HepG2 (cell line): Measurements from ENCODE around the gene KIF5B. TPM values are rescaled to one million over a fixed set of nuclear protein-coding genes. Genes with fewer than 3 reads are reported as not detected.
A peak's percentile ranks its signal among the peaks of the same experiment; 100 is the strongest.

Experiments
- ASH2L ChIP-seq: fragments of 300-600, 200-600 bp; sonication (generic); IDR thresholded peaks from 2 replicates; pipeline ENCODE4 v1.7.0; 2017; ENCODE audit warnings: low read depth, mild to moderate bottlenecking, moderate library complexity, mixed read lengths, low read length; ENCODE audit not compliant: insufficient read length
- CTCF ChIP-seq: sonication (generic); formaldehyde crosslinking; IDR thresholded peaks from 2 replicates; pipeline ENCODE4 v1.5.0; 2020; ENCODE audit warnings: mild to moderate bottlenecking, missing genetic modification reagents, moderate library complexity
- ELF3 ChIP-seq: IDR thresholded peaks from 2 replicates; pipeline ENCODE4 v1.6.1; 2016; ENCODE audit warnings: missing genetic modification reagents, missing compliant biosample characterization
- HNRNPUL1 ChIP-seq: fragments of 200-400 bp; formaldehyde crosslinking; IDR thresholded peaks from 2 replicates; pipeline ENCODE4 v1.6.1; 2017; ENCODE audit warnings: low read depth, mild to moderate bottlenecking, low read length, moderate library complexity
- KLF6 ChIP-seq: IDR thresholded peaks from 2 replicates; pipeline ENCODE4 v1.8.0; 2016; ENCODE audit warnings: missing biosample characterization, missing genetic modification reagents
- KMT2A ChIP-seq: sonication (generic); formaldehyde crosslinking; IDR thresholded peaks from 2 replicates; pipeline ENCODE4 v1.4.0; 2020; ENCODE audit warnings: missing genetic modification reagents
- MAZ ChIP-seq, 2 experiments: sonication (generic) in 1 of 2; formaldehyde crosslinking in 1 of 2; IDR thresholded peaks; 2 replicates each; pipeline versions ENCODE4 v1.5.0 to v1.6.1; 2012 to 2020; ENCODE audit warnings: low read depth in 2 of 2, mild to moderate bottlenecking in 2 of 2, borderline replicate concordance in 1 of 2, improper control_type of control experiment in 1 of 2, low read length in 1 of 2, missing genetic modification reagents in 1 of 2, moderate library complexity in 1 of 2
- MIER3 ChIP-seq: IDR thresholded peaks from 2 replicates; pipeline ENCODE4 v1.6.1; 2016; ENCODE audit warnings: missing compliant biosample characterization, borderline replicate concordance
- NAIF1 ChIP-seq: sonication (generic); formaldehyde crosslinking; IDR thresholded peaks from 2 replicates; pipeline ENCODE4 v1.5.0; 2020; ENCODE audit warnings: mild to moderate bottlenecking, missing genetic modification reagents, borderline replicate concordance
- PHF8 ChIP-seq: sonication (generic); formaldehyde crosslinking; IDR thresholded peaks from 2 replicates; pipeline ENCODE4 v1.5.0; 2020; ENCODE audit warnings: missing genetic modification reagents
- TFDP2 ChIP-seq: sonication (generic); formaldehyde crosslinking; IDR thresholded peaks from 2 replicates; pipeline ENCODE4 v1.4.0; 2020; ENCODE audit warnings: missing genetic modification reagents
- ZBTB7A ChIP-seq: sonication (generic); formaldehyde crosslinking; IDR thresholded peaks from 2 replicates; pipeline ENCODE4 v1.8.0; 2022; ENCODE audit warnings: mild to moderate bottlenecking, missing genetic modification reagents
- ZFAT ChIP-seq: sonication (generic); formaldehyde crosslinking; conservative IDR thresholded peaks from 2 replicates; pipeline ENCODE4 v1.8.1; 2023; ENCODE audit warnings: missing genetic modification reagents, inconsistent platforms
- ZNF232 ChIP-seq: sonication (generic); formaldehyde crosslinking; IDR thresholded peaks from 2 replicates; pipeline ENCODE4 v1.4.0; 2020; ENCODE audit warnings: missing genetic modification reagents, borderline replicate concordance
- ZNF546 ChIP-seq: sonication (generic); formaldehyde crosslinking; conservative IDR thresholded peaks from 2 replicates; pipeline ENCODE4 v1.8.1; 2023; ENCODE audit warnings: mild to moderate bottlenecking, missing genetic modification reagents
- ZNF564 ChIP-seq: sonication (generic); formaldehyde crosslinking; IDR thresholded peaks from 2 replicates; pipeline ENCODE4 v1.8.1; 2023; ENCODE audit warnings: mild to moderate bottlenecking, missing genetic modification reagents
- ZNF883 ChIP-seq: sonication (generic); formaldehyde crosslinking; IDR thresholded peaks from 2 replicates; pipeline ENCODE4 v1.5.1; 2020; ENCODE audit warnings: mild to moderate bottlenecking, missing genetic modification reagents; ENCODE audit errors: not compliant biosample characterization
- ZXDC ChIP-seq: sonication (generic); formaldehyde crosslinking; IDR thresholded peaks from 2 replicates; pipeline ENCODE4 v1.5.0; 2020; ENCODE audit warnings: mild to moderate bottlenecking, missing genetic modification reagents
- polyA plus RNA-seq, 8 experiments: library from polyadenylated mRNA; depleted of rRNA in 3 of 8; stranded (reverse) in 7 of 8; unstranded in 1 of 8; fragments of >200 nt; fragmentation: Illumina TruSeq in 4 of 8; extraction: Trizol in 4 of 8; gene quantifications; 2 replicates each; pipeline versions ENCODE4 v1.2.1 to v1.2.3, GENCODE V29; 2011 to 2016; ENCODE audit warnings: low read depth in 4 of 8, missing spikeins in 1 of 8, mixed read lengths in 1 of 8; ENCODE audit not compliant: insufficient read depth in 1 of 8
- total RNA-seq, 5 experiments: library from RNA; depleted of rRNA; stranded (reverse); fragments of >200 nt; fragmentation: Illumina TruSeq; extraction: Trizol; gene quantifications; 2 replicates each; pipeline ENCODE4 v1.2.3, GENCODE V29; 2016; ENCODE audit warnings: low read depth in 1 of 5
- TF ChIP-seq, protein P1 (sequence below): sonication (generic); formaldehyde crosslinking; IDR thresholded peaks from 2 replicates; pipeline ENCODE4 v1.5.0; 2020; ENCODE audit warnings: missing genetic modification reagents, mild to moderate bottlenecking, borderline replicate concordance

KIF5B gene
- total and polyA plus RNA-seq, 2 of the 13 experiments (the other 11 are each of a cell fraction or from before 2014, with no cell fraction given), result 34.3 to 133 TPM

DNA sequence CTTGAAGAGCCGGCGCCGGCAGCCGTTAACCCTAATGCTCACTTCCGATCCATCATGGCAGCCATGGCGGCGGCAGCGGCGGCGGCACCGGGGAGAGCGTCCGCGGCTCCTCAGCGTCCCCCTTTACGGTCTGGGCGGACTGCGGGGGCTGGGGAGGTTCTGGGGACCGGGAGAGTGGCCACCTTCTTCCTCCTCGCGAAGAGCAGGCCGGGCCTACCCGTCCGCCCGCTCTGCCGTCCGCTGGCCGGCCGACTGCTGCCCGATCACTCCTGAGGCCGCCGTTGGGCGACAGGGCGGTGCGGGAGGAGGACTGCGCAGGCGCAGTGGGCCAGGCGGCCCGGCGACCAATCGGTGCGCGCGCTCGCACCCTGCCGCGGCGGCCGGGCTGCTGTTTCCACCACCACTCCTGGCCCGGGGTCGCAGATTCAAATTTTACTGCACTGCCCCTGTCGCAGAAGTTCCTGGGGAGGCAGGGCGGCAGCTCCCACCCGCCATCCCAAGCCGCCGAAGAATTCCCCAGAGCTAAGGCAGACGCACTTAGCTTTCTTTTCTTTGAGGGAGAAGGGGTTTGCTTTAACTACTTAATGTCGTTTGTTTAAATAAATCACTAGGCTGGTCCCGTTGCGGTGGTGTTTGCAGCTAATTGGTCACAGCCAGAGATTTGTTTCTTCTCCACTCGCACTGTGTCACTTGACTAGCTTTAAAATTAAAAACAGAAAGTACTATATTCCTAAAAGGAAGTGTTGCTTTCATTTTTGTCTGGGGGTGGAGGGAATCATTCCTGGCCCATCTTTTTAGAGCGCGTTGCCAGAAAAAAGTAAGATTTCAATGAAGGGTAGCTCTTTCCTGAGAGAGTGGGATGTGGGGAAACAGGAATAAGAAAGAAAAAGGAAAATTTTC is at the start of gene KIF5B (continued):
- TF ChIP-seq KLF6 (CRISPR knock-in tag), result peak; percentile 60; the same call in 1 of the 2 replicates
- 0 out of 2 replicates have a peak, but pooled peaks have one; percentile 31 for TF ChIP-seq ZBTB7A (CRISPR knock-in tag)
- TF ChIP-seq KMT2A (CRISPR knock-in tag), result peak; percentile 83; the same call in 1 of the 2 replicates
- peak; percentile 24; the same call in 1 of the 2 replicates for TF ChIP-seq MIER3 (CRISPR knock-in tag)
- TF ChIP-seq ZNF232 (CRISPR knock-in tag), result no peak
- peak; percentile 73 for TF ChIP-seq ZXDC (CRISPR knock-in tag)
- peak; percentile 90 for TF ChIP-seq ZNF883 (CRISPR knock-in tag)
- TF ChIP-seq PHF8 (CRISPR knock-in tag), result peak; percentile 90
- TF ChIP-seq MAZ (IDR thresholded peaks at IDR 0.05; ENCODE audit: borderline replicate concordance, low read depth, low read length), result 0 out of 2 replicates have a peak, but pooled peaks have one; percentile 36
- TF ChIP-seq MAZ (CRISPR knock-in tag; IDR thresholded peaks at IDR 0.05; ENCODE audit: low read depth), result no peak; the same call in 1 of the 2 replicates
- TF ChIP-seq CTCF (CRISPR knock-in tag), result no peak
- TF ChIP-seq ELF3 (CRISPR knock-in tag), result no peak; the same call in 1 of the 2 replicates
- peak; percentile 65 for TF ChIP-seq TFDP2
- TF ChIP-seq ZNF564, result peak; percentile 43
- peak; percentile 97 for TF ChIP-seq ASH2L
- TF ChIP-seq NAIF1 (CRISPR knock-in tag), result no peak
- TF ChIP-seq ZNF546 (CRISPR knock-in tag), result no peak; the same call in 1 of the 2 replicates
- TF ChIP-seq ZFAT (CRISPR knock-in tag), result no peak
- TF ChIP-seq HNRNPUL1, result 0 out of 2 replicates have a peak, but pooled peaks have one; percentile 30
- TF ChIP-seq, protein P1, sequence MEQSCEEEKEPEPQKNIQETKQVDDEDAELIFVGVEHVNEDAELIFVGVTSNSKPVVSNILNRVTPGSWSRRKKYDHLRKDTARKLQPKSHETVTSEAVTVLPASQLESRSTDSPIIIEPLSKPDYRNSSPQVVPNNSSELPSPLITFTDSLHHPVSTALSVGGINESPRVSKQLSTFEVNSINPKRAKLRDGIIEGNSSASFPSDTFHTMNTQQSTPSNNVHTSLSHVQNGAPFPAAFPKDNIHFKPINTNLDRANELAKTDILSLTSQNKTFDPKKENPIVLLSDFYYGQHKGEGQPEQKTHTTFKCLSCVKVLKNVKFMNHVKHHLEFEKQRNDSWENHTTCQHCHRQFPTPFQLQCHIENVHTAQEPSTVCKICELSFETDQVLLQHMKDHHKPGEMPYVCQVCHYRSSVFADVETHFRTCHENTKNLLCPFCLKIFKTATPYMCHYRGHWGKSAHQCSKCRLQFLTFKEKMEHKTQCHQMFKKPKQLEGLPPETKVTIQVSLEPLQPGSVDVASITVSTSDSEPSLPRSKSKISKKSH (CRISPR knock-in tag), result peak; percentile 79; the same call in 1 of the 2 replicates
